DND-41 (cell line): ENCODE results near the gene OXTR.

Experiments
- ATAC-seq: fragments of 200-7000 bp; cut with Tn5 transposase; 3 replicates; pipeline ENCODE4 v1.9.1; 2021; ENCODE audit warnings: low read depth; ENCODE audit not compliant: insufficient read depth
- DNase-seq: peaks from one replicate; pipeline ENCODE4 v3.0.0-alpha.2; 2020
- H2AFZ ChIP-seq: 2 replicates; pipeline ENCODE4 v1.6.0; 2012; ENCODE audit warnings: low read depth, low read length
- H3K27ac ChIP-seq: 2 replicates; pipeline ENCODE4 v1.5.1; 2012; ENCODE audit warnings: low read length, inconsistent platforms
- H3K27me3 ChIP-seq: fragments of 200-600 bp; sonication (generic); 2 replicates; pipeline ENCODE4 v1.6.0; 2012; ENCODE audit warnings: low read length, mild to moderate bottlenecking, inconsistent platforms; ENCODE audit not compliant: insufficient read depth, poor library complexity
- H3K36me3 ChIP-seq: 2 replicates; pipeline ENCODE4 v1.5.1; 2012; ENCODE audit warnings: low read length, inconsistent platforms; ENCODE audit not compliant: insufficient read depth
- H3K4me1 ChIP-seq: 2 replicates; pipeline ENCODE4 v1.5.1; 2012; ENCODE audit warnings: mild to moderate bottlenecking, low read length; ENCODE audit not compliant: insufficient read depth
- H3K4me2 ChIP-seq: 2 replicates; pipeline ENCODE4 v1.6.0; 2012; ENCODE audit warnings: mild to moderate bottlenecking, moderate library complexity, low read length, inconsistent platforms; ENCODE audit not compliant: insufficient read depth
- H3K4me3 ChIP-seq, 2 experiments: fragments of 200-600 bp in 1 of 2; shearing (Covaris generic) in 1 of 2; 2 replicates each; pipeline ENCODE4 v1.5.1; 2012 to 2016; ENCODE audit warnings: inconsistent platforms in 2 of 2, low read length in 2 of 2, mild to moderate bottlenecking in 2 of 2, low read depth in 1 of 2, moderate library complexity in 1 of 2
- H3K79me2 ChIP-seq: 2 replicates; pipeline ENCODE4 v1.6.0; 2012; ENCODE audit warnings: low read length, inconsistent platforms; ENCODE audit not compliant: insufficient read depth
- H3K9ac ChIP-seq: 2 replicates; pipeline ENCODE4 v1.6.0; 2012; ENCODE audit warnings: low read depth, mild to moderate bottlenecking, inconsistent platforms, low read length, moderate library complexity
- H3K9me3 ChIP-seq: 2 replicates; pipeline ENCODE4 v1.5.1; 2012; ENCODE audit warnings: low read length, moderate library complexity, mild to moderate bottlenecking, inconsistent platforms; ENCODE audit not compliant: insufficient read depth, severe bottlenecking
- H4K20me1 ChIP-seq: 2 replicates; pipeline ENCODE4 v1.6.0; 2012; ENCODE audit warnings: low read length; ENCODE audit not compliant: insufficient read depth
- EZH2 ChIP-seq: IDR thresholded peaks from 3 replicates; pipeline ENCODE4 v1.6.1; 2012; ENCODE audit warnings: borderline replicate concordance, low read depth, mild to moderate bottlenecking, moderate library complexity, low read length, inconsistent platforms; ENCODE audit not compliant: severe bottlenecking
- TF ChIP-seq, protein P1 (sequence below): IDR thresholded peaks from 2 replicates; pipeline ENCODE4 v1.5.1; 2012; ENCODE audit warnings: borderline replicate concordance, low read length, moderate library complexity, mild to moderate bottlenecking; ENCODE audit not compliant: poor library complexity, severe bottlenecking; ENCODE audit errors: extremely low read depth

The OXTR gene

DNA sequence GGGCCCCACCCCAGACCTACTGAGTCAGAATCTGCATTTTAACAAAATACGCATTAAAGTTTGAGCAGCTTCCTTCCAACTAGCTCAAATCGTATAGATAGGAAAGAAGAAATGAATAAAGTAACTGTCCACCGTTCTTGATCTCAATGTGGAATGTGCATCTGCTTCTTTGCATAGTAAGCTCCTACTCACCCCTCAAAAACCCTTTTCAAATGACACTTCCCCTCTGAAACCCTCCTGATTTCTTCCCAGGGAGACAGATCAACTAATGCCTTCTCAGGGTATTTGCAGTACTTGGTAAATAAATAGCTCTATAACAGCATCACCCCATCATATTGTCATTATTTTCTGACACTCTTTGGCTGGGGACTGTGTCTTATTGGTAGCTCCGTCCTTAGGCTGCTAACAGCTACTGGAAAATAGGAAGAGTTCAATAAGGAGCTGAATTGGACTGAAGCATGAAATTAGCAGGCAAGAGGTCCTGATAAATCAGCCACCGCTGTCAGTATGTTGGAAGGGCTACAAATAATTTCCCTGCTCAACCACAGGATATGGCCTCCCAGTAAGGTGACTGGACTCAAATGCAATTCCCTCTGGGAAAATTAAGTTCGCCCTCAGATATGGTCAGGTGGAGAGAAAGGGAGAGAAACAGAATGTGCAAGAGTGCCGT lies 10.2 kb downstream of the OXTR start:
- Histone ChIP-seq H3K27me3 (no peaks in the 10 kb centered on the region), H4K20me1 (no peaks in the 10 kb centered on the region), H3K27ac (no peak overlapping the region), H3K4me1 (no peaks in the 10 kb centered on the region), H3K4me3 (no peak overlapping the region), H3K9ac (no peak overlapping the region), H3K9me3 (no peaks in the 10 kb centered on the region), H3K79me2 (no peaks in the 10 kb centered on the region), H3K36me3 (no peaks in the 10 kb centered on the region), H2AFZ (no peak overlapping the region), H3K4me2 (no peak overlapping the region)
- ATAC-seq: no peak
- no peak for DNase-seq
- TF ChIP-seq EZH2: no peak
- TF ChIP-seq, protein P1, sequence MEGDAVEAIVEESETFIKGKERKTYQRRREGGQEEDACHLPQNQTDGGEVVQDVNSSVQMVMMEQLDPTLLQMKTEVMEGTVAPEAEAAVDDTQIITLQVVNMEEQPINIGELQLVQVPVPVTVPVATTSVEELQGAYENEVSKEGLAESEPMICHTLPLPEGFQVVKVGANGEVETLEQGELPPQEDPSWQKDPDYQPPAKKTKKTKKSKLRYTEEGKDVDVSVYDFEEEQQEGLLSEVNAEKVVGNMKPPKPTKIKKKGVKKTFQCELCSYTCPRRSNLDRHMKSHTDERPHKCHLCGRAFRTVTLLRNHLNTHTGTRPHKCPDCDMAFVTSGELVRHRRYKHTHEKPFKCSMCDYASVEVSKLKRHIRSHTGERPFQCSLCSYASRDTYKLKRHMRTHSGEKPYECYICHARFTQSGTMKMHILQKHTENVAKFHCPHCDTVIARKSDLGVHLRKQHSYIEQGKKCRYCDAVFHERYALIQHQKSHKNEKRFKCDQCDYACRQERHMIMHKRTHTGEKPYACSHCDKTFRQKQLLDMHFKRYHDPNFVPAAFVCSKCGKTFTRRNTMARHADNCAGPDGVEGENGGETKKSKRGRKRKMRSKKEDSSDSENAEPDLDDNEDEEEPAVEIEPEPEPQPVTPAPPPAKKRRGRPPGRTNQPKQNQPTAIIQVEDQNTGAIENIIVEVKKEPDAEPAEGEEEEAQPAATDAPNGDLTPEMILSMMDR: no peak

DNA sequence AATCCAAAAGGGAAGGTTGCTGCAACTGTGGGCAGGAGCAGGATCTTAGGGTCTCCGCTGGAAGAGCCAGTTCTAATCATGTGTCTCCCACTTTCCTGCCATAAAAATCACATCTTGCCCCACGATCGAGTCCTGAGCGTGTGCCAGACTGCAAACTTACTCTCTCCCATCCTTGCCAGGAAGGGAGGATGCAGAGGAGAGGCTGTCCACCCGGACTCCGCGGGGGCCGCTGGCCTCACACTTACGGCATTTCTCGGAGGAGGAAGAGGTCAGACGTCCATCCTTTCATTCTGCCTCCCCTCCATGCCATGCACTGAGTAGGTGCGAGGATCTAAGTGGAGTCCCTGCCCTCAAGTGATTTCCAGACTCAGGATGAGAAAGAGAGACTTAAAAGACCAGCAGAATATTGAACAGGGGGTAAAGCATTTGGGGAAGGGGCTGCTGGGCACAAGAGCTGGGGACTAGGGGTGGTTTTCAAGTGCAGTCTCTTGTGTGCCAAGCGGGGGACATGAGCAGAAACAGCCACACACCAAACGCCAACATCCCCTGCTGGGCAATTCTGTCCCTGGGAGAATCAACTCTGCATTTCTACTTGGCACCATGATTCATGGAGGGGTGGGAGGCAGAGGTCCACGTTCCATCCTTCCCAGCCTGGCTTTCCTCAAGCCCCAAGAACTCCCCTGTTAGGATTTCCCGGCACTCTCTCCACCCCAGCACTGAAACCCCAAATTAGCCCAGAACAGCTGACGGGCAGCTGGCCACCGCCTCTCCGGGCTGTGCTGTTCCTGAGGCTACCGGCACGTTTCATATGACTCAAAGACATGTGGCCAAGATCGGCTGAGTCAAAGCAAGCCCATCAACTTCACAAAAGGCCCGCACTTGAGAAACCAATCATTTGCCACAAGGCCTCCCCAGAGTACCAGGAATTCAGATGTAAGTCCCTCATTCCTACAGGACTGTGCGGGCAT lies 11.6 kb downstream of the OXTR start:
- TF ChIP-seq, protein P1: no peak
- TF ChIP-seq EZH2: no peak
- Histone ChIP-seq H3K27ac (no peak overlapping the region), H3K79me2 (no peaks in the 10 kb centered on the region), H3K9me3 (no peaks in the 10 kb centered on the region), H2AFZ (no peak overlapping the region), H3K4me2 (no peak overlapping the region), H3K4me1 (no peaks in the 10 kb centered on the region), H3K36me3 (peaks cover 1% of the 10 kb centered on the region; the same call in 1 of the 2 replicates), H3K9ac (no peak overlapping the region), H3K27me3 (no peaks in the 10 kb centered on the region), H4K20me1 (no peaks in the 10 kb centered on the region), H3K4me3 (no peak overlapping the region)
- DNase-seq: no peak
- no peak for ATAC-seq

- Histone ChIP-seq H3K9ac (no peak overlapping the region), H3K9me3 (no peaks in the 10 kb centered on the region), H3K79me2 (no peaks in the 10 kb centered on the region), H3K4me2 (no peak overlapping the region), H3K36me3 (peaks cover 6% of the 10 kb centered on the region), H4K20me1 (no peaks in the 10 kb centered on the region), H3K4me1 (no peaks in the 10 kb centered on the region), H3K27me3 (no peaks in the 10 kb centered on the region), H3K4me3 (no peak overlapping the region), H2AFZ (no peak overlapping the region), H3K27ac (no peak overlapping the region)
- DNase-seq (no peak), ATAC-seq (no peak)
- TF ChIP-seq, protein P1: no peak
- TF ChIP-seq EZH2: no peak
Measured at GRCh38 chr3:8756671-8757070, 12.7 kb downstream of the OXTR start.
